22Rv1 (cell line): ENCODE measurements around the gene OR4F6.
"Not testable (repeated sequence)": the region's sequence is repeated elsewhere in the genome, so short reads cannot be mapped to it uniquely, and the experiment has no call there.

Experiments used
- ZFX ChIP-seq: fragments of 450-650 bp; IDR thresholded peaks from 2 replicates; pipeline ENCODE4 v1.6.1; 2017; ENCODE audit warnings: antibody characterized with exemption, borderline replicate concordance
- TF ChIP-seq, protein P1 (sequence below): fragments of 450-650 bp; IDR thresholded peaks from 2 replicates; pipeline ENCODE4 v1.5.1; 2017; ENCODE audit warnings: mild to moderate bottlenecking

DNA sequence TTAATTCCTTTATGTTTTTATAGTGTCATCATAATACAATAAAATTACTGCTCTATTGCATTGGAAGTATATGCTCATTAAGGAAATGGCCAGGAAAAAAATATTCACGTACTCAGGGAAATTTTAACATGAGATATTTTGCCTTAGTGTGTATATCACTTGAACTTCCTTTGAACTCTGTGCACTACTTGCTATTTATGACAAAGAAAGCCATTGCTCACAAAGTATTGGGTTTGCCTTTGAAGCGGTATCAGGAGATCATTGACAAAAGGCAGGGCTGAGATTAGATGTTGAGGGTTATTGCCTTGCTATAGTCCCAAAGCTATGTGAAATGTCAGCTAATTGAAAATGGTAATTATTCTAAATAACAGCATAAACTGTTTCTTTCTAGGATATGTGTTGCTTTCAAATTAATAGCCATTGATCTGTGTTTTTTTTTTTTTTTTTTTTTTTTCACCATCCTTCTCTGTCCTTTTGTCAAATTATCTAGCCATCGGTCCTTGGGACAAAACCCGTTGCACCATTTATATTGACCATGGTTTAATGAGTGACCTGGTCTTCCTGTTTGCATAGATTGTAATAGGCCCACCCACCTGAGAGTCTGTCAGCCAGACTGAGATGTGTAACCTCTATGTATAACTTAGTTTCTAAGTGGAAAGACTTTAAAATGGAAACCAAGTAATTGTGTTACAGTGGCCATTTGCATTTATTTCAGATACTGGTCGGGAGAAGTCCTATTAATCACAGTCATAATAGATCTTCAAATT lies 14.6 kb upstream of the OR4F6 start:
- TF ChIP-seq, protein P1, sequence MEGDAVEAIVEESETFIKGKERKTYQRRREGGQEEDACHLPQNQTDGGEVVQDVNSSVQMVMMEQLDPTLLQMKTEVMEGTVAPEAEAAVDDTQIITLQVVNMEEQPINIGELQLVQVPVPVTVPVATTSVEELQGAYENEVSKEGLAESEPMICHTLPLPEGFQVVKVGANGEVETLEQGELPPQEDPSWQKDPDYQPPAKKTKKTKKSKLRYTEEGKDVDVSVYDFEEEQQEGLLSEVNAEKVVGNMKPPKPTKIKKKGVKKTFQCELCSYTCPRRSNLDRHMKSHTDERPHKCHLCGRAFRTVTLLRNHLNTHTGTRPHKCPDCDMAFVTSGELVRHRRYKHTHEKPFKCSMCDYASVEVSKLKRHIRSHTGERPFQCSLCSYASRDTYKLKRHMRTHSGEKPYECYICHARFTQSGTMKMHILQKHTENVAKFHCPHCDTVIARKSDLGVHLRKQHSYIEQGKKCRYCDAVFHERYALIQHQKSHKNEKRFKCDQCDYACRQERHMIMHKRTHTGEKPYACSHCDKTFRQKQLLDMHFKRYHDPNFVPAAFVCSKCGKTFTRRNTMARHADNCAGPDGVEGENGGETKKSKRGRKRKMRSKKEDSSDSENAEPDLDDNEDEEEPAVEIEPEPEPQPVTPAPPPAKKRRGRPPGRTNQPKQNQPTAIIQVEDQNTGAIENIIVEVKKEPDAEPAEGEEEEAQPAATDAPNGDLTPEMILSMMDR, result not testable (repeated sequence)
- TF ChIP-seq ZFX, result not testable (repeated sequence)
